Endothelial cell of umbilical vein (primary cell): ENCODE results near the gene KDM6B. TPM values are rescaled to one million over a fixed set of nuclear protein-coding genes. Genes with fewer than 3 reads are reported as not detected.

Experiments used
- BruUV-seq: library from RNA; stranded (reverse); fragments of 400-500 nt; replicated peaks from 2 replicates; lab custom pipeline; 2021; lab: Mats Ljungman, UMichigan
- CTCF ChIA-PET: fragments of 300-600, 350-600 bp; sonication (Branson Sonifier 250); formaldehyde crosslinking; loops from one replicate; lab custom pipeline; 2021; ENCODE audit warnings: antibody characterized with exemption, inconsistent platforms; lab: Charles Lee
- POLR2A ChIA-PET: fragments of 300-600, 350-600 bp; sonication (Branson Sonifier 250); formaldehyde crosslinking; loops from one replicate; lab custom pipeline; 2021; ENCODE audit warnings: antibody characterized with exemption, inconsistent platforms; lab: Charles Lee
- DNase-seq: peaks from one replicate; pipeline ENCODE4 v3.0.0-alpha.2; 2011; ENCODE audit warnings: low read depth, low spot score
- FAIRE-seq: peaks from 2 replicates; lab custom pipeline; 2011; peaks lifted over from hg19 to GRCh38; lab: Jason Lieb, UNC
- H2AFZ ChIP-seq: 2 replicates; pipeline ENCODE4 v1.6.0; 2012; ENCODE audit warnings: low read depth, low read length, control low read depth, inconsistent platforms
- H3K27ac ChIP-seq: 2 replicates; pipeline ENCODE4 v1.5.1; 2011; ENCODE audit warnings: low read depth, mild to moderate bottlenecking, control low read depth, low read length, moderate library complexity; ENCODE audit not compliant: insufficient read depth
- H3K27me3 ChIP-seq, 2 experiments: 2 replicates each; pipeline versions ENCODE4 v1.6.0 to v1.6.1; 2011; ENCODE audit warnings: low read length in 2 of 2, mixed read lengths in 1 of 2; ENCODE audit not compliant: control insufficient read depth in 2 of 2, insufficient read depth in 2 of 2
- H3K36me3 ChIP-seq, 2 experiments: 2 replicates in 1 of 2; 3 replicates in 1 of 2; pipeline ENCODE4 v1.5.1; 2011; ENCODE audit warnings: low read length in 2 of 2, mild to moderate bottlenecking in 1 of 2, moderate library complexity in 1 of 2; ENCODE audit not compliant: control insufficient read depth in 2 of 2, insufficient read depth in 2 of 2; ENCODE audit errors: extremely low read depth in 1 of 2
- H3K4me1 ChIP-seq: 3 replicates; pipeline ENCODE4 v1.5.1; 2011; ENCODE audit warnings: mild to moderate bottlenecking, low read length; ENCODE audit not compliant: control insufficient read depth, insufficient read depth; ENCODE audit errors: extremely low read depth
- H3K4me2 ChIP-seq: 2 replicates; pipeline ENCODE4 v1.6.1; 2011; ENCODE audit warnings: low read length, control low read depth, mixed read lengths; ENCODE audit not compliant: insufficient read depth
- H3K4me3 ChIP-seq, 3 experiments: fragments of 200-600 bp in 1 of 3; sonication (generic), shearing (Covaris generic) in 1 of 3; replicated peaks in 1 of 3; 2 replicates each; pipeline ENCODE4 v1.5.1; 2011 to 2016; ENCODE audit warnings: control low read depth in 3 of 3, low read length in 3 of 3, mild to moderate bottlenecking in 2 of 3, inconsistent platforms in 1 of 3, low read depth in 1 of 3, moderate library complexity in 1 of 3; ENCODE audit not compliant: insufficient read depth in 1 of 3
- H3K79me2 ChIP-seq: 2 replicates; pipeline ENCODE4 v1.6.0; 2012; ENCODE audit warnings: low read length, inconsistent platforms; ENCODE audit not compliant: control insufficient read depth, insufficient read depth
- H3K9ac ChIP-seq: replicated peaks from 2 replicates; pipeline ENCODE3; 2011; ENCODE audit warnings: low read length, control low read depth; ENCODE audit not compliant: insufficient read depth; ENCODE audit errors: extremely low read depth
- H3K9me1 ChIP-seq: replicated peaks from 3 replicates; pipeline ENCODE4 v1.6.0; 2011; ENCODE audit warnings: mild to moderate bottlenecking, low read length; ENCODE audit not compliant: control insufficient read depth, insufficient read depth; ENCODE audit errors: extremely low read depth
- H3K9me3 ChIP-seq: replicated peaks from 2 replicates; pipeline ENCODE4 v1.5.1; 2012; ENCODE audit warnings: low read length, inconsistent platforms; ENCODE audit not compliant: control insufficient read depth, insufficient read depth
- H4K20me1 ChIP-seq: replicated peaks from 2 replicates; pipeline ENCODE3; 2011; ENCODE audit warnings: mild to moderate bottlenecking, low read length; ENCODE audit not compliant: control insufficient read depth, insufficient read depth; ENCODE audit errors: extremely low read depth
- EZH2 ChIP-seq: IDR thresholded peaks from 2 replicates; pipeline ENCODE4 v1.6.1; 2012; ENCODE audit warnings: borderline replicate concordance, low read depth, mild to moderate bottlenecking, moderate library complexity, low read length, inconsistent platforms; ENCODE audit not compliant: severe bottlenecking
- FOS ChIP-seq: IDR thresholded peaks from 2 replicates; pipeline ENCODE4 v1.6.1; 2011; ENCODE audit warnings: mild to moderate bottlenecking, low read length, moderate library complexity, borderline replicate concordance; ENCODE audit not compliant: insufficient read depth
- GATA2 ChIP-seq: IDR thresholded peaks from 2 replicates; pipeline ENCODE4 v1.7.0; 2011; ENCODE audit warnings: low read depth, mild to moderate bottlenecking, moderate library complexity, mixed read lengths, low read length; ENCODE audit not compliant: insufficient read length, insufficient read depth
- JUN ChIP-seq: IDR thresholded peaks from 2 replicates; pipeline ENCODE4 v1.6.1; 2011; ENCODE audit warnings: borderline replicate concordance, low read depth; ENCODE audit not compliant: insufficient read length, insufficient read depth
- MAX ChIP-seq: IDR thresholded peaks from 2 replicates; pipeline ENCODE4 v1.6.1; 2011; ENCODE audit not compliant: insufficient read depth, insufficient read length
- MYC ChIP-seq: IDR thresholded peaks from one replicate; pipeline ENCODE4 v1.6.1; 2011; ENCODE audit warnings: mild to moderate bottlenecking, low read depth, low read length
- POLR2A ChIP-seq: IDR thresholded peaks from 2 replicates; pipeline ENCODE4 v1.6.1; 2012; ENCODE audit warnings: low read depth, mild to moderate bottlenecking, control low read depth, low read length
- POLR2AphosphoS5 ChIP-seq: IDR thresholded peaks from 2 replicates; pipeline ENCODE4 v1.6.1; 2012; ENCODE audit warnings: low read depth, mild to moderate bottlenecking, control low read depth, low read length, moderate library complexity; ENCODE audit not compliant: insufficient read depth
- dilution Hi-C: fragments of 300-500 bp; cut with MboI; formaldehyde crosslinking; loops from one replicate; pipeline ENCODE4 v1.15.0; 2019; ENCODE audit warnings: low sequenced_read_pairs; ENCODE audit not compliant: extremely low pct_ligation_motif_present
- intact Hi-C: fragments of 100-400 bp; cut with micrococcal nuclease; formaldehyde crosslinking; loops from one replicate; pipeline ENCODE4 v1.10.0; 2022
- polyA plus RNA-seq, 4 experiments: library from polyadenylated mRNA; depleted of rRNA in 3 of 4; stranded (reverse) in 3 of 4; unstranded in 1 of 4; fragments of >200 nt; gene quantifications; 2 replicates each; pipeline versions ENCODE4 v1.2.1 to v1.2.3, GENCODE V29; 2011 to 2012; ENCODE audit warnings: missing spikeins in 1 of 4
- total RNA-seq: library from RNA; stranded (reverse); gene quantifications from 2 replicates; pipeline ENCODE4 v1.2.3, GENCODE V29; 2021
- TF ChIP-seq, protein P1 (sequence below), 2 donors: IDR thresholded peaks; 1 replicate in 1 of 2; 2 replicates in 1 of 2; pipeline ENCODE4 v1.5.1; 2011; ENCODE audit warnings: low read length in 2 of 2, mild to moderate bottlenecking in 2 of 2, moderate library complexity in 2 of 2, control low read depth in 1 of 2, inconsistent platforms in 1 of 2, low read depth in 1 of 2; ENCODE audit not compliant: insufficient read depth in 1 of 2; ENCODE audit errors: extremely low read depth in 1 of 2

The KDM6B gene
- total and polyA plus RNA-seq, 2 donors (not counting 3 experiments of a cell fraction or from before 2014, with no cell fraction given), result 1.8 to 17.8 TPM

DNA sequence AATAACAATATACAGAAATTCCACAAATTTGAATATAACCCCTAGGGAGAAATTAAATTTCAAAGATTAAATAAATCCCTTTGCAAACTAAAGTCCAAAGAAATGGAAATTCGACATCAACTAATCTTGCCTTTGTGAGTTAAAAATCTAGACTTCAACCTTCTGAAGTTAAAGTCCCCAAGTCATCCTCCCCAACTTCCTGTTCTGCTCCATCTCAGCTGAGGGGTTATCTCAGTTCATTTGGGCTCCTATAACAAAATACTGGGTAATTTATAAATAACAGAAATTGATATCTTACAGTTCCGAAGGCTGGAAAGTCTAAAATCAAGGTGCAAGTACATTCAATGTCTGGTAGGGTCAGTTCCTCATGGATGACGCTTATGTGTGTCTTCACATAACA lies 22.8 kb upstream of the KDM6B start:
- Histone ChIP-seq H3K79me2 (no peaks in the 10 kb centered on the region), H3K4me2 (no peak overlapping the region), H3K4me3 (no peak overlapping the region), H3K27me3 (peaks cover 9% of the 10 kb centered on the region in 2 experiments), H2AFZ (no peak overlapping the region), H3K27ac (no peak overlapping the region), H3K4me1 (no peaks in the 10 kb centered on the region), H3K9me1 (no peaks in the 10 kb centered on the region), H4K20me1 (no peaks in the 10 kb centered on the region), H3K9me3 (no peaks in the 10 kb centered on the region), H3K9ac (no peak overlapping the region), H3K36me3 (no peaks in the 10 kb centered on the region)
- POLR2A ChIA-PET, result no interaction called here
- CTCF ChIA-PET, result interaction anchor here (1.3 to 2.0 kb wide), 2 partner anchors 10 to 67 kb away, joined by 3 to 4 read pairs; no protein-coding TSS in a partner anchor
- FAIRE-seq, result no peak
- no peak for TF ChIP-seq MAX
- TF ChIP-seq, protein P1, sequence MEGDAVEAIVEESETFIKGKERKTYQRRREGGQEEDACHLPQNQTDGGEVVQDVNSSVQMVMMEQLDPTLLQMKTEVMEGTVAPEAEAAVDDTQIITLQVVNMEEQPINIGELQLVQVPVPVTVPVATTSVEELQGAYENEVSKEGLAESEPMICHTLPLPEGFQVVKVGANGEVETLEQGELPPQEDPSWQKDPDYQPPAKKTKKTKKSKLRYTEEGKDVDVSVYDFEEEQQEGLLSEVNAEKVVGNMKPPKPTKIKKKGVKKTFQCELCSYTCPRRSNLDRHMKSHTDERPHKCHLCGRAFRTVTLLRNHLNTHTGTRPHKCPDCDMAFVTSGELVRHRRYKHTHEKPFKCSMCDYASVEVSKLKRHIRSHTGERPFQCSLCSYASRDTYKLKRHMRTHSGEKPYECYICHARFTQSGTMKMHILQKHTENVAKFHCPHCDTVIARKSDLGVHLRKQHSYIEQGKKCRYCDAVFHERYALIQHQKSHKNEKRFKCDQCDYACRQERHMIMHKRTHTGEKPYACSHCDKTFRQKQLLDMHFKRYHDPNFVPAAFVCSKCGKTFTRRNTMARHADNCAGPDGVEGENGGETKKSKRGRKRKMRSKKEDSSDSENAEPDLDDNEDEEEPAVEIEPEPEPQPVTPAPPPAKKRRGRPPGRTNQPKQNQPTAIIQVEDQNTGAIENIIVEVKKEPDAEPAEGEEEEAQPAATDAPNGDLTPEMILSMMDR (IDR thresholded peaks at IDR 0.05; ENCODE audit: extremely low read depth in 1 of 2, insufficient read depth in 1 of 2, low read depth in 1 of 2, low read length in 2 of 2), result no peak
- no peak for TF ChIP-seq GATA2
- dilution Hi-C loops, result no loop called here
- BruUV-seq, result no TSS peak
- intact Hi-C loops, result no loop called here
- DNase-seq, result no peak

GRCh38 chr17:7814969-7815368 lies 19.0 kb upstream of the KDM6B start:
- H3K27ac ChIP-seq, result no peak overlapping the region
- intact Hi-C loops (no loop called here), dilution Hi-C loops (no loop called here)
- no peaks in the 10 kb centered on the region for H4K20me1 ChIP-seq
- DNase-seq (no peak), FAIRE-seq (no peak)
- H3K36me3 ChIP-seq, result no peaks in the 10 kb centered on the region
- H3K4me2 ChIP-seq, result no peak overlapping the region
- H3K27me3 ChIP-seq, result peaks cover 9 to 15% of the 10 kb centered on the region in 2 experiments
- no peaks in the 10 kb centered on the region for H3K9me3 ChIP-seq
- ChIA-PET CTCF (interaction anchor here (2.5 kb wide), 1 partner anchor 175 kb away, joined by 11 read pairs; no protein-coding TSS in a partner anchor), POLR2A (no interaction called here)
- no peak for TF ChIP-seq EZH2
- TF ChIP-seq MAX, result no peak
- TF ChIP-seq FOS, result no peak
- no peak for TF ChIP-seq GATA2
- no peak for TF ChIP-seq POLR2A
- TF ChIP-seq JUN, result no peak
- TF ChIP-seq POLR2AphosphoS5, result no peak
- TF ChIP-seq MYC, result no peak
- TF ChIP-seq, protein P1 (IDR thresholded peaks at IDR 0.05; ENCODE audit: extremely low read depth in 1 of 2, insufficient read depth in 1 of 2, low read depth in 1 of 2, low read length in 2 of 2), result no peak
- H3K79me2 ChIP-seq, result no peaks in the 10 kb centered on the region
- no peak overlapping the region for H2AFZ ChIP-seq
- no peak overlapping the region for H3K4me3 ChIP-seq
- no TSS peak for BruUV-seq
- no peak overlapping the region for H3K9ac ChIP-seq
- no peaks in the 10 kb centered on the region for H3K4me1 ChIP-seq
- no peaks in the 10 kb centered on the region for H3K9me1 ChIP-seq
